Fibroblast of villous mesenchyme (primary cell): Measurements from ENCODE around the gene MDFI. TPM values are rescaled to one million over a fixed set of nuclear protein-coding genes. Genes with fewer than 3 reads are reported as not detected.

Experiments
- DNase-seq: peaks from one replicate; pipeline ENCODE4 v3.0.0-alpha.2; 2010; ENCODE audit warnings: low read depth
- H3K4me3 ChIP-seq: 2 replicates; pipeline ENCODE4 v1.5.1; 2011; ENCODE audit warnings: low read depth, mild to moderate bottlenecking, low read length
- total RNA-seq: library from RNA; depleted of rRNA; stranded (reverse); fragments of >200 nt; gene quantifications from 2 replicates; pipeline ENCODE4 v1.2.3, GENCODE V29; 2012
- TF ChIP-seq, protein P1 (sequence below): IDR thresholded peaks from 2 replicates; pipeline ENCODE4 v1.5.1; 2012; ENCODE audit warnings: low read depth, mild to moderate bottlenecking, low read length; ENCODE audit not compliant: insufficient read depth

The MDFI gene
- total RNA-seq, 1 donor = not detected

DNA sequence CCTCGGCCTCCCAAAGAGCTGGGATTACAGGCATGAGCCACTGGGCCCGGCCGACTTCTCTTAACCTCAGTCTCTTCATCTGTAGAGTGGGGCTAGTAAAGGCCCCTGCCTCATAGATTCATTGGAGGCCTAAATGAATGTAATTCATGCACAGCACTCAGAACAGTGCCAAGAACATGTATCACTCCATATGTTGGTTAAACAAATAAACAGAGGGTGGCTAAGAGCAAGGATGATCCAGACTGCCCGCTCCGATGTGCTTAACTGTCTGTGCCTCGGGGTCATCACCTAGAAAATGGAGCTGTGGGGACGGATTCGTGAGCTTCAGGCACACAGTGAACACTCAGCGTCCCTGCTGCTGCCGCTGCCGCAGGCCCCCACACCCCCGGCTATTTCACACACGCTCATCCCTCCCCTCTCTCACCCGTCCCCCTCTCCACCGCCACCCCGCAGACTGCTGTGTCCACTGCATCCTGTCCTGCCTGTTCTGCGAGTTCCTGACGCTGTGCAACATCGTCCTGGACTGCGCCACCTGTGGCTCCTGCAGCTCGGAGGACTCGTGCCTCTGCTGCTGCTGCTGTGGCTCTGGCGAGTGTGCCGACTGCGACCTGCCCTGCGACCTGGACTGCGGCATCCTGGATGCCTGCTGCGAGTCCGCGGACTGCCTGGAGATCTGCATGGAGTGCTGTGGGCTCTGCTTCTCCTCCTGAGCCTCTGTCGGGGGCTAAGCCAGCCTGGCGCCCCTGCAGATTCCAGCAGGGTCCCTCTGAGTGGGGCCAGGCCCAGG lies 14.8 kb downstream of the MDFI start:
- TF ChIP-seq, protein P1, sequence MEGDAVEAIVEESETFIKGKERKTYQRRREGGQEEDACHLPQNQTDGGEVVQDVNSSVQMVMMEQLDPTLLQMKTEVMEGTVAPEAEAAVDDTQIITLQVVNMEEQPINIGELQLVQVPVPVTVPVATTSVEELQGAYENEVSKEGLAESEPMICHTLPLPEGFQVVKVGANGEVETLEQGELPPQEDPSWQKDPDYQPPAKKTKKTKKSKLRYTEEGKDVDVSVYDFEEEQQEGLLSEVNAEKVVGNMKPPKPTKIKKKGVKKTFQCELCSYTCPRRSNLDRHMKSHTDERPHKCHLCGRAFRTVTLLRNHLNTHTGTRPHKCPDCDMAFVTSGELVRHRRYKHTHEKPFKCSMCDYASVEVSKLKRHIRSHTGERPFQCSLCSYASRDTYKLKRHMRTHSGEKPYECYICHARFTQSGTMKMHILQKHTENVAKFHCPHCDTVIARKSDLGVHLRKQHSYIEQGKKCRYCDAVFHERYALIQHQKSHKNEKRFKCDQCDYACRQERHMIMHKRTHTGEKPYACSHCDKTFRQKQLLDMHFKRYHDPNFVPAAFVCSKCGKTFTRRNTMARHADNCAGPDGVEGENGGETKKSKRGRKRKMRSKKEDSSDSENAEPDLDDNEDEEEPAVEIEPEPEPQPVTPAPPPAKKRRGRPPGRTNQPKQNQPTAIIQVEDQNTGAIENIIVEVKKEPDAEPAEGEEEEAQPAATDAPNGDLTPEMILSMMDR = no peak
- H3K4me3 ChIP-seq = no peak overlapping the region
- DNase-seq = no peak

DNA sequence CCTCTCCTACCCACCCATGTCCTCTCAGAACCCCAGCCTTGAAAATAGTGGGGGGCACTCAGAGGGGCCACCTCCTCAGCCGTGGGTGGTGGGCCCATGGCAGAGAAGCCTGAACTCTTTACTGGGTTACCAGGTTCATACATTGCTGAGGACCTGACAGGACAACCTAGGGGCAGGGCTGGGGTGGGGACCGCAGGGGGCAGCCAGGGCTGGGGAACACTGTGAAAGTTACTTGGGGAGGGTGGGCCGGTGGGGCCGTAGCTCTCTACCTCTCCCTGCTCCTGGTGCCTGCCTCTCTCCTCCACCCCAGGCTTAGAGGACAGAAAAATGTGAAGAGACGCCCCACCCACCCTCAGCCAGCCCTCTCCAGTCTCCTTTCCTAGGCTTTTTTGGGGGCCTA lies 15.4 kb downstream of the MDFI start:
- no peak overlapping the region for H3K4me3 ChIP-seq
- TF ChIP-seq, protein P1 = no peak
- DNase-seq = no peak

DNA sequence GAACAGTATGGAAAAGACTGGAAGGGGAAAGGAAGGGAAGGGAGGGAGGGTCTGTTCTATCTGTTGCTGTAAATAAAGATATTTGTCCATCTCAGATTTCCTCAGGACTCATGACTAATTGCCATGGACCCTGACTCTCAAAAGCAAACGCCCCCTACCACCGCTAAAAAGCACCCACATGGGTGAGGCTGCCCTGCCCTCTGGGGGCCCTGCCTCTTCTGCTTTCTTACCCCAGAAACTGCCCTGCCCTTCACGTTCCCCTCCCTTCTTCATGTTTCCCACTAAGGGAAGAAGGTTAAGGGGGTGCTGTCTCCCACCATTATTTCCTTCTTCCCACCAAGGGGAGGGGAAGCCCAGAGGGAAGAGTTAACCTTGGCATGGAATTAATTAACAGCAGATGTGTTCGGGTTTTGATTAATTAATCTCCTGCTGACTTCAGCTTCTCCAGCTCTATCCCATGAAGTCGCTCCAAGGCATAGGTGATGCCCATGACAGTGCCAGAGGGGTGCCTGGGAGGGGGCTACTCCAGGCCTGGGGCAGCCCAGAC lies 16.0 kb downstream of the MDFI start:
- no peak overlapping the region for H3K4me3 ChIP-seq
- no peak for DNase-seq
- TF ChIP-seq, protein P1 = no peak

DNA sequence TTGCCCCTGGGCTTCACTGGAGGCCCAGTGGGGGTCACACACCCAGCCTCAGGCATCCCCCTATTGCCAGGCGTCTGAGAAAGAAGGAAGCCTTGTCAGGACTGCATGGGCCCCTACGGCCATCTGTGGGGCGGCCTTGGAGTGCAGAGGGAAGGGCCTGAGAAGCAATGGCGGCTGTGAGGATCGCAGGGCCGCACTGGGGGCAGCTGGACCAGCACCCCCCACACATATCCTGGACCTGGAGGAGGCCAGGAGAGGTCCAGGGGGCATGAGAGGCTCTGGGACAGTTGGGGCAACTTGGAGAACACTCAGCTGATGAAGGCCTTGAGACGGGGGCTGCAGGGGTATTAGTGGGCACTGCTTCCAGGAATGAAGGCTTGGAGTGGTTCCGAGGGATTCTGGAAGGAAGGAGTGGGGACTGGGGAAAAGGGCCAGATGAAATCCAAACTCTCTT lies 16.5 kb downstream of the MDFI start:
- no peak overlapping the region for H3K4me3 ChIP-seq
- no peak for DNase-seq
- TF ChIP-seq, protein P1 = no peak

DNA sequence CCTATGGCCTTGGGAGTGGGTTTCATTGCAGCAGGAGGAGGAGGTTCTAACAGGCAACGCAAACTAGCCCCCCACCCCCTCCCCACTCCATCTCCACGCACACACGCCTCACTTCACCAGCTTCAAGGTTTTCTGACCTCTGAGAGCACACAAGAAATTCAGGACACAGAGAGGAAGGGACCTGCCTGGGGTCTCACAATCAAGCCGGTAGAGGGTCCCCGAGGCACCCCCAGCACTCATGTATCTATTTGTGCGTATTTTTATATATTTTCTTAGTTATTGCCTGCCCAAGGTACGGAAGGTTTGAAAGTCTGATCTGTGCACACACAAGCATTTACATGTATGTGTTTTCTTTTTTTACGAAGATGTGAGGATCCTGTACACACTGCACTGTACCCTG lies 16.9 kb downstream of the MDFI start:
- TF ChIP-seq, protein P1 = no peak
- H3K4me3 ChIP-seq = no peak overlapping the region
- no peak for DNase-seq

DNA sequence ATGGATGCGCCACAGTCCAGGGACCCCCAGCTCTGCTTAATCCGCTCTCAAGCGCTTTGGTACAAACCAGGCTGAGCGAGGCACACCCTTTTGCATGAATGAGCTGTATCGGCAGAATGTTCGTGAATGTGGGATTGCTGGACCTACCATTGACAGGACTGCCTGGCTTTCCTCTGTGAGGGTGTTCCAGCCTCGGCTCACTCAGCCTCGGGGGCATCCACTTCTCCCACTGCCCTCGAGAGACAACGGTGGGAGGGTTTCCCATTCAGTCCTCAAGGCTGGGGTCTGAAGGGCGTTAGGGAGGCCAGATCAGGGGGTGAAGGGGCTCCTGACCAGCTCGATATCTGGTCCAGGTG lies 17.4 kb downstream of the MDFI start:
- no peak overlapping the region for H3K4me3 ChIP-seq
- DNase-seq = no peak
- TF ChIP-seq, protein P1 = no peak
